ENCODE results near the gene ZYX. TPM values are rescaled to one million over a fixed set of nuclear protein-coding genes. Genes with fewer than 3 reads are reported as not detected.

ZYX gene
- total RNA-seq, 1 donor from 2014 or later, result 523 TPM

- DNase-seq (ENCODE audit: low read depth) (no peak), FAIRE-seq (no peak)
- Mint-ChIP-seq H3K4me3 (ENCODE audit: unreplicated experiment) (no peak overlapping the region), H3K27ac (ENCODE audit: unreplicated experiment) (no peak overlapping the region), H3K36me3 (ENCODE audit: low read depth, unreplicated experiment) (peaks cover 21% of the 10 kb centered on the region), H3K27me3 (ENCODE audit: low read depth, unreplicated experiment) (peaks cover 29% of the 10 kb centered on the region), H3K4me1 (ENCODE audit: low read depth, unreplicated experiment) (peaks cover 2% of the 10 kb centered on the region), H3K9me3 (ENCODE audit: unreplicated experiment) (peaks cover 4% of the 10 kb centered on the region)
- Histone ChIP-seq H2AFZ (ENCODE audit: low read depth, low read length) (no peak overlapping the region), H3K4me1 (ENCODE audit: insufficient read depth, low read length) (no peaks in the 10 kb centered on the region), H3K4me2 (ENCODE audit: low read length) (no peak overlapping the region), H3K9me3 (ENCODE audit: insufficient read depth, low read depth, low read length) (no peaks in the 10 kb centered on the region), H3K36me3 (ENCODE audit: insufficient read depth, low read length) (no peaks in the 10 kb centered on the region), H3K4me3 (ENCODE audit: insufficient read depth, low read depth, low read length) (no peak overlapping the region), H4K20me1 (ENCODE audit: insufficient read depth, low read length) (no peaks in the 10 kb centered on the region), H3K9ac (ENCODE audit: low read length) (no peak overlapping the region), H3K79me2 (ENCODE audit: insufficient read depth, low read length) (no peaks in the 10 kb centered on the region), H3K27ac (ENCODE audit: low read depth, low read length) (no peak overlapping the region), H3K27me3 (ENCODE audit: insufficient read depth, low read length) (peaks cover 7% of the 10 kb centered on the region)
- TF ChIP-seq, protein P1, sequence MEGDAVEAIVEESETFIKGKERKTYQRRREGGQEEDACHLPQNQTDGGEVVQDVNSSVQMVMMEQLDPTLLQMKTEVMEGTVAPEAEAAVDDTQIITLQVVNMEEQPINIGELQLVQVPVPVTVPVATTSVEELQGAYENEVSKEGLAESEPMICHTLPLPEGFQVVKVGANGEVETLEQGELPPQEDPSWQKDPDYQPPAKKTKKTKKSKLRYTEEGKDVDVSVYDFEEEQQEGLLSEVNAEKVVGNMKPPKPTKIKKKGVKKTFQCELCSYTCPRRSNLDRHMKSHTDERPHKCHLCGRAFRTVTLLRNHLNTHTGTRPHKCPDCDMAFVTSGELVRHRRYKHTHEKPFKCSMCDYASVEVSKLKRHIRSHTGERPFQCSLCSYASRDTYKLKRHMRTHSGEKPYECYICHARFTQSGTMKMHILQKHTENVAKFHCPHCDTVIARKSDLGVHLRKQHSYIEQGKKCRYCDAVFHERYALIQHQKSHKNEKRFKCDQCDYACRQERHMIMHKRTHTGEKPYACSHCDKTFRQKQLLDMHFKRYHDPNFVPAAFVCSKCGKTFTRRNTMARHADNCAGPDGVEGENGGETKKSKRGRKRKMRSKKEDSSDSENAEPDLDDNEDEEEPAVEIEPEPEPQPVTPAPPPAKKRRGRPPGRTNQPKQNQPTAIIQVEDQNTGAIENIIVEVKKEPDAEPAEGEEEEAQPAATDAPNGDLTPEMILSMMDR (IDR thresholded peaks at IDR 0.05; ENCODE audit: insufficient read depth, low read depth, low read length), result no peak
- TF ChIP-seq EZH2 (IDR thresholded peaks at IDR 0.05; ENCODE audit: insufficient read depth, low read length), result no peak
Observed at GRCh38 chr7:143358626-143359025, 22.5 kb upstream of the ZYX start.

- peaks cover 4% of the 10 kb centered on the region for H3K9me3 Mint-ChIP-seq (ENCODE audit: unreplicated experiment)
- peaks cover 18% of the 10 kb centered on the region for H3K36me3 Mint-ChIP-seq (ENCODE audit: low read depth, unreplicated experiment)
- no peak for FAIRE-seq
Observed at GRCh38 chr7:143359771-143360353, 21.3 kb upstream of the ZYX start.

More at GRCh38 chr7:143359771-143360353, 21.3 kb upstream of the ZYX start:
- H3K36me3 ChIP-seq (ENCODE audit: insufficient read depth, low read length), result no peaks in the 10 kb centered on the region
- DNase-seq (ENCODE audit: low read depth), result no peak
- Mint-ChIP-seq H3K4me3 (ENCODE audit: unreplicated experiment) (no peak overlapping the region), H3K27me3 (ENCODE audit: low read depth, unreplicated experiment) (peaks cover 36% of the 10 kb centered on the region), H3K4me1 (ENCODE audit: low read depth, unreplicated experiment) (peaks cover 2% of the 10 kb centered on the region), H3K27ac (ENCODE audit: unreplicated experiment) (no peak overlapping the region)
- H3K79me2 ChIP-seq (ENCODE audit: insufficient read depth, low read length), result no peaks in the 10 kb centered on the region
- TF ChIP-seq, protein P1 (IDR thresholded peaks at IDR 0.05; ENCODE audit: insufficient read depth, low read depth, low read length), result no peak
- TF ChIP-seq EZH2 (IDR thresholded peaks at IDR 0.05; ENCODE audit: insufficient read depth, low read length), result no peak
- H3K27ac ChIP-seq (ENCODE audit: low read depth, low read length), result no peak overlapping the region
- peaks cover 10% of the 10 kb centered on the region for H3K27me3 ChIP-seq (ENCODE audit: insufficient read depth, low read length)
- H3K9me3 ChIP-seq (ENCODE audit: insufficient read depth, low read depth, low read length), result no peaks in the 10 kb centered on the region
- H3K4me3 ChIP-seq (ENCODE audit: insufficient read depth, low read depth, low read length), result no peak overlapping the region
- H3K4me2 ChIP-seq (ENCODE audit: low read length), result no peak overlapping the region
- H3K4me1 ChIP-seq (ENCODE audit: insufficient read depth, low read length), result no peaks in the 10 kb centered on the region
- H4K20me1 ChIP-seq (ENCODE audit: insufficient read depth, low read length), result no peaks in the 10 kb centered on the region
- H2AFZ ChIP-seq (ENCODE audit: low read depth, low read length), result no peak overlapping the region
- no peak overlapping the region for H3K9ac ChIP-seq (ENCODE audit: low read length)

Data from astrocyte (in vitro differentiated cells and primary cell).